Heart left ventricle (tissue), 16 donors: ENCODE measurements around the gene AFF1. TPM values are rescaled to one million over a fixed set of nuclear protein-coding genes. Genes with fewer than 3 reads are reported as not detected.

ENCODE experiments used
- ATAC-seq, 4 donors: fragments of 200-7000 bp; cut with Tn5 transposase; one replicate each; pipeline ENCODE4 v1.9.1; 2020 to 2022; ENCODE audit warnings: moderate library complexity in 4 of 4, mild to moderate bottlenecking in 3 of 4, moderate number of reproducible peaks in 1 of 4
- DNase-seq, 5 donors: peaks; one replicate each; pipeline ENCODE4 v3.0.0-alpha.2; 2020
- H3K27ac ChIP-seq, 12 donors: fragments of 200-600 bp; sonication (generic) in 4 of 12; one replicate each; pipeline versions ENCODE4 v1.5.0 to v1.8.0; 2016 to 2022; ENCODE audit warnings: mild to moderate bottlenecking in 2 of 12
- H3K27me3 ChIP-seq, 9 donors: fragments of 200-600 bp; sonication (generic) in 2 of 9; one replicate each; pipeline versions ENCODE4 v1.5.1 to v1.8.0; 2016 to 2022; ENCODE audit warnings: mild to moderate bottlenecking in 3 of 9
- H3K36me3 ChIP-seq, 9 donors: fragments of 200-600 bp; sonication (generic) in 2 of 9; one replicate each; pipeline versions ENCODE4 v1.5.0 to v1.8.0; 2018 to 2022; ENCODE audit warnings: mild to moderate bottlenecking in 2 of 9
- H3K4me1 ChIP-seq, 12 donors: fragments of 200-600 bp; sonication (generic) in 4 of 12; one replicate each; pipeline versions ENCODE4 v1.5.0 to v1.8.0; 2016 to 2022; ENCODE audit warnings: mild to moderate bottlenecking in 3 of 12
- H3K4me3 ChIP-seq, 12 donors: fragments of 200-600 bp; sonication (generic) in 4 of 12; one replicate each; pipeline versions ENCODE4 v1.5.0 to v1.8.0; 2017 to 2022; ENCODE audit warnings: mild to moderate bottlenecking in 9 of 12, moderate library complexity in 4 of 12
- H3K9me3 ChIP-seq, 12 donors: fragments of 200-600 bp; sonication (generic) in 4 of 12; one replicate each; pipeline versions ENCODE4 v1.5.0 to v1.8.0; 2016 to 2022; ENCODE audit warnings: mild to moderate bottlenecking in 1 of 12
- CTCF ChIP-seq, 12 donors: fragments of 200-600 bp; sonication (generic) in 4 of 12; IDR thresholded peaks; one replicate each; pipeline versions ENCODE4 v1.5.0 to v1.8.0; 2018 to 2022; ENCODE audit warnings: antibody characterized with exemption in 12 of 12, mild to moderate bottlenecking in 5 of 12
- POLR2A ChIP-seq, 2 donors: fragments of 450-650 bp; IDR thresholded peaks; one replicate each; pipeline ENCODE4 v1.6.1; 2017; ENCODE audit warnings: antibody characterized with exemption in 2 of 2, mild to moderate bottlenecking in 2 of 2, moderate library complexity in 2 of 2
- WGBS, 4 donors: extraction: QIAGEN DNeasy Blood & Tissue Kit in 2 of 4; methylation state at CpG; one replicate each; pipeline versions ENCODE4 v1.1.5 to v1.1.7; 2013 to 2018; 5-methylcytosine and 5-hydroxymethylcytosine counted together
- intact Hi-C, 10 donors: fragments of 100-400 bp; cut with DNase I; formaldehyde crosslinking; loops; one replicate each; pipeline versions ENCODE4 v1.11.1 to v1.14.2; 2022
- polyA plus RNA-seq, 2 donors: library from polyadenylated mRNA; stranded (reverse); fragments of 200-250 nt; gene quantifications; one replicate each; pipeline ENCODE4 v1.2.3, GENCODE V29; 2013
- total RNA-seq, 9 donors: library from RNA; depleted of rRNA in 2 of 9; stranded (reverse); fragments of >200 nt in 2 of 9; fragmentation: NEBNext Ultra II Directional in 3 of 9; extraction: Animal tissue kit (Norgen Biotek cat#: 25700) in 3 of 9; gene quantifications; one replicate each; pipeline versions ENCODE4 v1.1.0 to v1.2.4, GENCODE V29; 2016 to 2023
- donor health status: ischemic (EF 13 %, LVEDD 7.1; RV severe dilation, severe dysfunction).
- donor health status: healthy with polysubstance abuse.
- donor health status: DM: no; HTN: yes; CAD: no.
- donor health status: DM: no; HTN: no; CAD: no.
- donor health status: ischemic (EF 25% LVEDD 6.9; RV normal size, moderate dysfunction).
- donor health status: ischemic (EF 25% LVEDD 5.7; RV mildly dilated, moderate dysfunction).
- donor health status: healthy.
- donor health status: DM: yes; HTN: yes; CAD: no.
- donor health status: ischemic (EF 35%, LVEDD 5.7; RV mildly dilated, moderate dysfunction).
- donor health status: nonischemic (EF 11% LVEDD 7.7; RV severe dilation, severe dysfunction).
- donor health status: DM: yes; HTN: yes; CAD: no.
- donor health status: PGD.
- donor health status: ischemic (EF 29% LVEDD 5.4; RV normal size, mild dysfunction).
- donor health status: nonischemic (EF 23%, LVEDD 6.1; RV moderate dilation, normal function).

AFF1 gene
- total and polyA plus RNA-seq, 11 donors, result 51.8 to 96.5 (median 72.8) TPM

- peaks cover 0 to 89% (median 63%) of the 10 kb centered on the region in 9 donors for H3K36me3 ChIP-seq
- TF ChIP-seq CTCF (IDR thresholded peaks at IDR 0.05) (no peak), POLR2A (IDR thresholded peaks at IDR 0.05) (no peak)
- no peaks in the 10 kb centered on the region for H3K27me3 ChIP-seq
- 54 to 66% (median 62%) methylated on average over 8 of the region's 8 CpGs for WGBS, 4 donors
- H3K9me3 ChIP-seq, result no peaks in the 10 kb centered on the region
- intact Hi-C loops, result no loop called here
- ATAC-seq (peak in 1 of 4 donors; percentile 2), DNase-seq (no peak)
- peaks cover 0 to 59% (median 42%) of the 10 kb centered on the region in 12 donors for H3K4me1 ChIP-seq
- H3K4me3 ChIP-seq, result no peak overlapping the region
- H3K27ac ChIP-seq, result peak overlapping the region in 10 of 12 donors; percentile 22 to 86 (median 43)
Observed at GRCh38 chr4:87117051-87117731, 182.4 kb downstream of the AFF1 start.

GRCh38 chr4:87117732-87118075, 182.9 kb downstream of the AFF1 start:
- intact Hi-C loops, result no loop called here
- H3K27ac ChIP-seq, result peak overlapping the region in 10 of 12 donors; percentile 22 to 86 (median 43)
- peaks cover 0 to 86% (median 58%) of the 10 kb centered on the region in 9 donors for H3K36me3 ChIP-seq
- no peak for DNase-seq
- no peaks in the 10 kb centered on the region for H3K9me3 ChIP-seq
- no peak overlapping the region for H3K4me3 ChIP-seq
- ATAC-seq, result no peak
- no peaks in the 10 kb centered on the region for H3K27me3 ChIP-seq
- peaks cover 0 to 64% (median 47%) of the 10 kb centered on the region in 12 donors for H3K4me1 ChIP-seq
- no peak for TF ChIP-seq POLR2A (IDR thresholded peaks at IDR 0.05)
- TF ChIP-seq CTCF (IDR thresholded peaks at IDR 0.05), result no peak
- WGBS, 4 donors, result 74 to 85% (median 80%) methylated on average over 5 of the region's 5 CpGs

GRCh38 chr4:87118421-87118820, 183.6 kb downstream of the AFF1 start:
- Histone ChIP-seq H3K4me1 (peaks cover 0 to 66% (median 51%) of the 10 kb centered on the region in 12 donors), H3K4me3 (no peak overlapping the region), H3K36me3 (peaks cover 0 to 85% (median 50%) of the 10 kb centered on the region in 9 donors), H3K27ac (peak overlapping the region in 8 of 12 donors; percentile 27 to 92 (median 82)), H3K9me3 (no peaks in the 10 kb centered on the region), H3K27me3 (no peaks in the 10 kb centered on the region)
- DNase-seq (no peak), ATAC-seq (no peak)
- 98 to 100% (median 99%) methylated on average over 1 of the region's 1 CpG for WGBS, 4 donors
- no peak for TF ChIP-seq POLR2A (IDR thresholded peaks at IDR 0.05)
- TF ChIP-seq CTCF (IDR thresholded peaks at IDR 0.05), result no peak
- intact Hi-C loops, result no loop called here

- Histone ChIP-seq H3K27ac (peak overlapping the region in 8 of 12 donors; percentile 27 to 92 (median 82)), H3K4me3 (no peak overlapping the region)
- TF ChIP-seq POLR2A (IDR thresholded peaks at IDR 0.05) (no peak), CTCF (IDR thresholded peaks at IDR 0.05) (no peak)
Observed at GRCh38 chr4:87118826-87119225, 184.0 kb downstream of the AFF1 start.

More at GRCh38 chr4:87118826-87119225, 184.0 kb downstream of the AFF1 start:
- H3K4me1 ChIP-seq, result peaks cover 0 to 66% (median 51%) of the 10 kb centered on the region in 12 donors
- H3K36me3 ChIP-seq, result peaks cover 0 to 87% (median 46%) of the 10 kb centered on the region in 9 donors
- ATAC-seq (peak in 3 of 4 donors; percentile 3 to 7 (median 6)), DNase-seq (no peak)
- 91 to 97% (median 94%) methylated on average over 2 of the region's 2 CpGs for WGBS, 4 donors
- intact Hi-C loops, result no loop called here
- no peaks in the 10 kb centered on the region for H3K27me3 ChIP-seq
- no peaks in the 10 kb centered on the region for H3K9me3 ChIP-seq
